HFFc6 (cell line): ENCODE results near the gene RABGAP1L. TPM values are rescaled to one million over a fixed set of nuclear protein-coding genes. Genes with fewer than 3 reads are reported as not detected.

Experiments
- DNase-seq: peaks from one replicate; pipeline ENCODE4 v3.0.0-alpha.2; 2018
- H3K27ac Mint-ChIP-seq: 2 replicates; pipeline ENCODE4 v1.8.0; 2020; ENCODE audit warnings: mild to moderate bottlenecking, mixed read lengths
- H3K27me3 Mint-ChIP-seq: 2 replicates; pipeline ENCODE4 v1.8.0; 2021; ENCODE audit warnings: mild to moderate bottlenecking, moderate library complexity, mixed read lengths; ENCODE audit not compliant: insufficient read depth
- H3K36me3 Mint-ChIP-seq: 2 replicates; pipeline ENCODE4 v1.8.0; 2021; ENCODE audit warnings: low read depth, mixed read lengths
- H3K4me1 Mint-ChIP-seq: 2 replicates; pipeline ENCODE4 v1.8.0; 2020; ENCODE audit warnings: low read depth, mixed read lengths
- H3K4me3 Mint-ChIP-seq: 2 replicates; pipeline ENCODE4 v1.8.0; 2020; ENCODE audit warnings: mild to moderate bottlenecking, moderate library complexity, mixed read lengths
- H3K9me3 Mint-ChIP-seq: 2 replicates; pipeline ENCODE4 v1.8.0; 2020; ENCODE audit warnings: mild to moderate bottlenecking, mixed read lengths
- total RNA-seq, 6 experiments: library from RNA; stranded (reverse); fragmentation: NEBNext Ultra II Directional; extraction: Animal tissue kit (Norgen Biotek cat#: 25700); gene quantifications; 2 replicates in 1 of 6; 3 replicates in 5 of 6; pipeline ENCODE4 v1.2.3, GENCODE V29; 2021
- TF ChIP-seq, protein P1 (sequence below): fragments of 200-600 bp; sonication (generic); IDR thresholded peaks from 2 replicates; pipeline ENCODE4 v1.5.0; 2021; ENCODE audit warnings: antibody characterized with exemption, mild to moderate bottlenecking

RABGAP1L gene
- total RNA-seq, 6 experiments from 2014 or later: 14.5 to 16.9 (median 16.0) TPM

DNA sequence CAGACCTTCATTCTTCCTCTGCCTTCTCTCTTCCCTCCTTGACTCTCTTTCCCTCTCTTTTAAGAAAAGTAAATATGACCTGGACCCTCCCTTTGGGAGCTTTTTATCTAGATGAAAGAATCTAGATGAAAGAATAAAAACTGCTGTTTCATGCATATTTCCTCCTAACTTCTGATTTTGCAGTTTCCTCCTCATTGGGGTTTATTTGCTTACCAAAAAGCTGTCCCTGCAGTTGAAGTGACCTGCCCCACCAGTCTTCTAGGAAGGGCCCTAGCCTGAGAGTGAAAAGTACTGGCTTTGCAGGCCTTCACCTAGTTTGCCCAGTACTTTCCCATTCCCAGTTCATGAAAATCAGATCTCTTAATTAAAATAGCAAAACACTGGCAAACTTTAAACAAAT is 812.1 kb downstream of the RABGAP1L start:
- DNase-seq: no peak
- no peak overlapping the region for H3K27ac Mint-ChIP-seq
- H3K4me1 Mint-ChIP-seq: peaks cover 21% of the 10 kb centered on the region
- H3K27me3 Mint-ChIP-seq: peaks cover 1% of the 10 kb centered on the region; the same call in 1 of the 2 replicates
- H3K9me3 Mint-ChIP-seq: no peaks in the 10 kb centered on the region
- H3K4me3 Mint-ChIP-seq: no peak overlapping the region
- TF ChIP-seq, protein P1, sequence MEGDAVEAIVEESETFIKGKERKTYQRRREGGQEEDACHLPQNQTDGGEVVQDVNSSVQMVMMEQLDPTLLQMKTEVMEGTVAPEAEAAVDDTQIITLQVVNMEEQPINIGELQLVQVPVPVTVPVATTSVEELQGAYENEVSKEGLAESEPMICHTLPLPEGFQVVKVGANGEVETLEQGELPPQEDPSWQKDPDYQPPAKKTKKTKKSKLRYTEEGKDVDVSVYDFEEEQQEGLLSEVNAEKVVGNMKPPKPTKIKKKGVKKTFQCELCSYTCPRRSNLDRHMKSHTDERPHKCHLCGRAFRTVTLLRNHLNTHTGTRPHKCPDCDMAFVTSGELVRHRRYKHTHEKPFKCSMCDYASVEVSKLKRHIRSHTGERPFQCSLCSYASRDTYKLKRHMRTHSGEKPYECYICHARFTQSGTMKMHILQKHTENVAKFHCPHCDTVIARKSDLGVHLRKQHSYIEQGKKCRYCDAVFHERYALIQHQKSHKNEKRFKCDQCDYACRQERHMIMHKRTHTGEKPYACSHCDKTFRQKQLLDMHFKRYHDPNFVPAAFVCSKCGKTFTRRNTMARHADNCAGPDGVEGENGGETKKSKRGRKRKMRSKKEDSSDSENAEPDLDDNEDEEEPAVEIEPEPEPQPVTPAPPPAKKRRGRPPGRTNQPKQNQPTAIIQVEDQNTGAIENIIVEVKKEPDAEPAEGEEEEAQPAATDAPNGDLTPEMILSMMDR: no peak
- no peaks in the 10 kb centered on the region; the same call in 1 of the 2 replicates for H3K36me3 Mint-ChIP-seq

DNA sequence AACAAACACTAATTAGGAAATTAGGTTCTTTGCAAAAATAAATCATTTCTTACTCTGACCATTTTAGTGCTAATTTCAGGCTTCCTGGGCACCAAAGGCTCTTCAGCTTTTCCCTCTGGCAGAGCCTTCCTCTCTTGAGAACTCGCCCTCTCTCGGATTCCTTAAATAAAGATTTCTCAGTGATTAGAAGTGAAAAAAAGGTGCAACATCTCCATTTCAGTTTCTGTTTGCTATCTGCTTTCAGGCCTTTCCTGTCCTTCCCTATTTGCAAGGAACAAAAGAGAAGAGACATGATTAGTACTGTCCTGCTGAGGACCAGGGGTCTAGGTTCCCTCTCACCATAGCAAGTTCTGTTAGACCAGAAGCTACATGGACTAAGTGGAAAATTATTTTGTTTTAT is 812.6 kb downstream of the RABGAP1L start:
- H3K36me3 Mint-ChIP-seq: no peaks in the 10 kb centered on the region; the same call in 1 of the 2 replicates
- no peak overlapping the region for H3K4me3 Mint-ChIP-seq
- DNase-seq: no peak
- peaks cover 1% of the 10 kb centered on the region; the same call in 1 of the 2 replicates for H3K27me3 Mint-ChIP-seq
- TF ChIP-seq, protein P1: no peak
- no peak overlapping the region for H3K27ac Mint-ChIP-seq
- H3K9me3 Mint-ChIP-seq: no peaks in the 10 kb centered on the region
- peaks cover 26% of the 10 kb centered on the region for H3K4me1 Mint-ChIP-seq

DNA sequence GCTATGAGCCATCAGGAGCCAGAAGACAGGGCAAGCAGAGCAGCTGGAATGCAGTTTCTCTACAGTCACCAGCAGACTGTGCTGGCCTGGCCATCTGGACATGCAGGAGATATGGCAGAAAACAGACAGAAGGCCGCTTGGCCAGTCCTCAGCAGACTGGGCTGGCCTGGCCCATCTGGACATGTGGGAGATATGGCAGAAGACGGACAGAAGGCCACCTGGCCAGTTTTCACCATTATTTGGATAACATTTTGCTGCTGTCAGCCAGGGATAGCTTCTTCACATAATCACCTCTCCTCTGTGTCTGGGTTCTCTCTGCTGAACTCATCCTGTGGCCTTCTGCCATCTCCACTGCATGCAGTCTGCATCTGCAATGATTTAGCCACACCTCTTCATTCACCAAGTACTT is 815.4 kb downstream of the RABGAP1L start:
- no peak for DNase-seq
- Mint-ChIP-seq H3K27me3 (peaks cover 1% of the 10 kb centered on the region; the same call in 1 of the 2 replicates), H3K27ac (no peak overlapping the region), H3K4me1 (peaks cover 18% of the 10 kb centered on the region), H3K4me3 (no peak overlapping the region), H3K36me3 (no peaks in the 10 kb centered on the region; the same call in 1 of the 2 replicates), H3K9me3 (no peaks in the 10 kb centered on the region)
- TF ChIP-seq, protein P1: no peak

DNA sequence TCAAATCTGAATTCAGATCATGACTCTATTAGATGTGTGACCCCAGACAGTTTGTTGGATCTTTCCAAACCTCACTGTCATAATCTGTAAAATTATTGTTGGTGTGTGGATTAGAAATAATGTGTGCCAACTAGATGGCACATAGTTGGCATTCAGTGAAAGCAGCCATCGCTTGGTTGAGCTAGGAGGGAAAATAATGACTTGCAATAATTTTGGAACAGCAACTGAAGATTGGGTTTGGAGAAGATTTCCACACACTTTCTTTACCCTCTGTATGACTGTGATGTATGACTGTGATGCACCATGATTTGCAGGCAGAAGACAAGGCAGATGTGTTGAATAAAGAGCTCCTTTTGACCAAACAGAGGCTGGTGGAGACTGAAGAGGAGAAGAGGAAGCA is 816.4 kb downstream of the RABGAP1L start:
- no peaks in the 10 kb centered on the region for H3K9me3 Mint-ChIP-seq
- H3K36me3 Mint-ChIP-seq: no peaks in the 10 kb centered on the region; the same call in 1 of the 2 replicates
- H3K27ac Mint-ChIP-seq: no peak overlapping the region
- TF ChIP-seq, protein P1: no peak
- peaks cover 18% of the 10 kb centered on the region for H3K4me1 Mint-ChIP-seq
- peaks cover 1% of the 10 kb centered on the region; the same call in 1 of the 2 replicates for H3K27me3 Mint-ChIP-seq
- no peak for DNase-seq
- H3K4me3 Mint-ChIP-seq: no peak overlapping the region

DNA sequence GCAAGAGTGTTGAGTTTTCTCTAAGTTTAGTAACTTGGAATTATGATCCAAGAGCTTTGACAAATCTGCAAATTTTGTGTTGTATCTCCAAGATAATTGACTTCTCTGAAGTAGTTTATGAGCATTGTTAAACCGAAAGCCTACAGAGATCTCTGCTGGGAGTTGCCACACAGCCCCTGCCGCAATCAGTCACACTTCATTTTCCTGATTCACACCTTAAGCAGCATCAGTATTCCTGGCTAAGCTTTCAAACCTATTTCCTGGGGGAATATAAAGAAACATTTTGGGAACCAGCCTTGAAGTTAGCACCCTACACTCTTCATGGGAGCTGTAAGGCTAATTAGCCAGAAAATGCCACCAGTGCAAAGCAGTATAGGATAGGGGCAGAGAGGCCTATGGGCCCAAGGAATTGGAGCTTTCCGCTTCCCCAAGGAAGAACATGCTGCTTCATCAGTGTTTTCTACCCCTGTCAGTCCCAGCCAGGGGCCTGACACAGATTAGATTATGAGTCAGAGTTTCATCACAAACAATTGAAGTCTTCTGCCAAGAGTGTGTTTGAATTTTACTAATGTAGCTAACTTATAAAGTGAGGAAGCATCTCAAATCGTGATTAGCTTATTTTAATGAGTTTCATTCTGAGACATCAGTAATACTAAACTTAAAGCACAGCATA is 817.3 kb downstream of the RABGAP1L start:
- Mint-ChIP-seq H3K4me3 (no peak overlapping the region), H3K27me3 (peaks cover 1% of the 10 kb centered on the region; the same call in 1 of the 2 replicates), H3K27ac (no peak overlapping the region), H3K4me1 (peaks cover 18% of the 10 kb centered on the region), H3K36me3 (no peaks in the 10 kb centered on the region; the same call in 1 of the 2 replicates), H3K9me3 (no peaks in the 10 kb centered on the region)
- DNase-seq: peak; percentile 28
- TF ChIP-seq, protein P1: no peak
